Prostate gland (tissue), 2 donors: ENCODE measurements around the gene RETREG3. TPM values are rescaled to one million over a fixed set of nuclear protein-coding genes. Genes with fewer than 3 reads are reported as not detected.
"Not testable (repeated sequence)": the region's sequence is repeated elsewhere in the genome, so short reads cannot be mapped to it uniquely, and the experiment has no call there.

ENCODE experiments used
- DNase-seq: peaks from one replicate; pipeline ENCODE4 v3.0.0-alpha.2; 2019; ENCODE audit warnings: low spot score
- H3K27ac ChIP-seq, 2 donors: fragments of 200-600 bp; sonication (generic); 2 replicates each; pipeline ENCODE4 v1.5.1; 2017 to 2019
- H3K27me3 ChIP-seq: fragments of 200-600 bp; sonication (generic); replicated peaks from 2 replicates; pipeline ENCODE4 v1.5.1; 2019; ENCODE audit not compliant: insufficient read depth
- H3K36me3 ChIP-seq, 2 donors: fragments of 200-600 bp; sonication (generic); 1 replicate in 1 of 2; 2 replicates in 1 of 2; pipeline versions ENCODE4 v1.5.1 to v1.8.1; 2017 to 2019
- H3K4me1 ChIP-seq: fragments of 200-600 bp; sonication (generic); replicated peaks from 2 replicates; pipeline ENCODE4 v1.5.1; 2019
- H3K4me3 ChIP-seq, 2 donors: fragments of 200-600 bp; sonication (generic); 2 replicates each; pipeline ENCODE4 v1.5.1; 2017 to 2019
- H3K9me3 ChIP-seq: fragments of 200-600 bp; sonication (generic); 2 replicates; pipeline ENCODE4 v1.5.1; 2017
- CTCF ChIP-seq, 4 experiments: fragments of 200-600 bp in 2 of 4; fragments of 450-650 bp in 2 of 4; sonication (generic) in 2 of 4; IDR thresholded peaks; 1 replicate in 3 of 4; 2 replicates in 1 of 4; pipeline ENCODE4 v1.5.1; 2016 to 2019; ENCODE audit warnings: antibody characterized with exemption in 4 of 4, mild to moderate bottlenecking in 2 of 4, moderate library complexity in 2 of 4
- POLR2A ChIP-seq: fragments of 450-650 bp; IDR thresholded peaks from one replicate; pipeline ENCODE4 v1.6.1; 2016; ENCODE audit warnings: antibody characterized with exemption, mild to moderate bottlenecking
- POLR2AphosphoS5 ChIP-seq: sonication (generic); formaldehyde crosslinking; IDR thresholded peaks from one replicate; pipeline ENCODE4 v1.6.1; 2017; ENCODE audit warnings: antibody characterized with exemption
- WGBS: methylation state at CpG from one replicate; pipeline ENCODE4 v1.1.5; 2018; 5-methylcytosine and 5-hydroxymethylcytosine counted together
- intact Hi-C: fragments of 100-400 bp; cut with DNase I; formaldehyde crosslinking; loops from one replicate; pipeline ENCODE4 v1.14.2; 2022
- total RNA-seq, 2 donors: library from RNA; depleted of rRNA; stranded (reverse); fragments of >200 nt; gene quantifications; one replicate each; pipeline ENCODE4 v1.1.0, GENCODE V29; 2016

RETREG3 gene
- total RNA-seq, 2 donors from 2014 or later: 92.8 to 126 TPM

GRCh38 chr17:42561897-42562387, 47.2 kb downstream of the RETREG3 start, which contains the start of gene COASY:
COASY (plus strand) TSS chr17:42562148; CDS start chr17:42562623, 475 bp downstream.
- peak in 1 of 4 experiments; percentile 4 for TF ChIP-seq CTCF (IDR thresholded peaks at IDR 0.05)
- TF ChIP-seq POLR2A: peak; percentile 25
- TF ChIP-seq POLR2AphosphoS5: peak; percentile 100
- H3K4me1 ChIP-seq: peaks cover 20% of the 10 kb centered on the region
- WGBS: 0% methylated on average over 16 of the region's 26 CpGs

GRCh38 chr17:42560246-42560645, 48.9 kb downstream of the RETREG3 start:
- 87% methylated on average over 3 of the region's 3 CpGs for WGBS
- Histone ChIP-seq H3K4me1 (peaks cover 13% of the 10 kb centered on the region), H3K36me3 (peaks cover 0 to 5% of the 10 kb centered on the region in 2 donors)

More at GRCh38 chr17:42561897-42562387, 47.2 kb downstream of the RETREG3 start, which contains the start of gene COASY:
- intact Hi-C loops: no loop called here
- no peaks in the 10 kb centered on the region for H3K27me3 ChIP-seq
- peaks cover 0 to 8% of the 10 kb centered on the region in 2 donors for H3K36me3 ChIP-seq
- peak within 1 kb of the TSS; percentile 77 to 79 for H3K27ac ChIP-seq
- DNase-seq: peak; percentile 93
- no peaks in the 10 kb centered on the region for H3K9me3 ChIP-seq
- peak within 1 kb of the TSS; percentile 73 to 82 for H3K4me3 ChIP-seq

GRCh38 chr17:42559075-42559474, 50.1 kb downstream of the RETREG3 start:
- Histone ChIP-seq H3K27me3 (no peaks in the 10 kb centered on the region), H3K4me3 (no peak overlapping the region), H3K36me3 (no peaks in the 10 kb centered on the region), H3K4me1 (peaks cover 13% of the 10 kb centered on the region), H3K27ac (no peak overlapping the region), H3K9me3 (no peaks in the 10 kb centered on the region)
- DNase-seq: no peak
- intact Hi-C loops: no loop called here
- no peak for TF ChIP-seq POLR2AphosphoS5
- 76% methylated on average over 6 of the region's 6 CpGs for WGBS

More at GRCh38 chr17:42560246-42560645, 48.9 kb downstream of the RETREG3 start:
- Histone ChIP-seq H3K9me3 (no peaks in the 10 kb centered on the region), H3K27ac (no peak overlapping the region), H3K27me3 (no peaks in the 10 kb centered on the region), H3K4me3 (no peak overlapping the region)
- intact Hi-C loops: no loop called here
- no peak for TF ChIP-seq POLR2AphosphoS5
- no peak for TF ChIP-seq POLR2A
- TF ChIP-seq CTCF (IDR thresholded peaks at IDR 0.05): no peak
- DNase-seq: no peak

- intact Hi-C loops, H3K27me3 ChIP-seq, H3K27ac ChIP-seq, H3K9me3 ChIP-seq, H3K4me3 ChIP-seq, H3K36me3 ChIP-seq, DNase-seq, H3K4me1 ChIP-seq: not testable (repeated sequence)
- WGBS: 61% methylated on average over 5 of the region's 5 CpGs
Measured at GRCh38 chr17:42555961-42556617, 53.1 kb downstream of the RETREG3 start.

GRCh38 chr17:42555122-42555622, 54.0 kb downstream of the RETREG3 start:
- peak overlapping the region; percentile 62 to 82 for H3K4me3 ChIP-seq
- H3K27ac ChIP-seq: peak overlapping the region; percentile 80 to 84
- TF ChIP-seq POLR2A (no peak), POLR2AphosphoS5 (no peak), CTCF (IDR thresholded peaks at IDR 0.05) (no peak)
- 26% methylated on average over 4 of the region's 4 CpGs for WGBS
- DNase-seq: no peak
- no peaks in the 10 kb centered on the region for H3K36me3 ChIP-seq
- H3K27me3 ChIP-seq: no peaks in the 10 kb centered on the region
- H3K9me3 ChIP-seq: no peaks in the 10 kb centered on the region
- peaks cover 5% of the 10 kb centered on the region for H3K4me1 ChIP-seq
- intact Hi-C loops: no loop called here
